Measurements from ENCODE around the gene RANBP3.

The RANBP3 gene

DNA sequence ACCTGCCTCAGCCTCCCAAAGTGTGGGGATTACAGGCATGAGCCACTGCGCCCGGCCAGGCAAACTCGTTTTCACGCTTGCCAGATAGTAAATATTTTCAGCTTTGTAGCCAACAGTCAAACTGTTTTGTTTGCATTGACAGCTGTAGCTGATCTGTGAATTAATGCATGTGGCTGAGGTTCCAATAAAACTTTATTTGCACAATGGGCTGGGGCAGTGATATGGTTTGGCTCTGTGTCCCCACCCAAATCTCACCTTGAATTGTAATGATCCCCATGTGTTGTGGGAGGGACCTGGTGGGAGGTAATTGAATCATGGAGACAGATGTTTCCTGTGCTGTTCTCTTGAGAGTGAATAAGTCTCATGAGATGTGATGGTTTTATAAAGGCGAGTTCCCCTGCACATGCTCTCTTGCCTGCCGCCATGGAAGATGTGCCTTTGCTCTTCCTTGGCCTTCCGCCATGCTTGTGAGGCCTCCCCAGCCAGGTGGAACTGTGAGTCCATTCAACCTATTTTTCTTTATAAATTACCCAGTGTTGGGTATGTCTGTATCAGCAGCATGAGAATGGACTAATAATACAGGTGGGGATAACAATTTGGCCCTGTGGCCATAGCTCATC is 22.4 kb upstream of the RANBP3 start:
- H3K27me3 ChIP-seq (ENCODE audit: insufficient read depth, low read length) = no peaks in the 10 kb centered on the region
- H2AFZ ChIP-seq (ENCODE audit: low read depth, low read length) = no peak overlapping the region
- no peaks in the 10 kb centered on the region for H3K4me1 ChIP-seq (ENCODE audit: insufficient read depth, low read length)
- no peaks in the 10 kb centered on the region for H3K9me3 ChIP-seq (ENCODE audit: low read length)
- no peak overlapping the region for H3K4me3 ChIP-seq (ENCODE audit: low read length)
- peaks cover 79% of the 10 kb centered on the region for H3K36me3 ChIP-seq (ENCODE audit: insufficient read depth, low read length)

DNA sequence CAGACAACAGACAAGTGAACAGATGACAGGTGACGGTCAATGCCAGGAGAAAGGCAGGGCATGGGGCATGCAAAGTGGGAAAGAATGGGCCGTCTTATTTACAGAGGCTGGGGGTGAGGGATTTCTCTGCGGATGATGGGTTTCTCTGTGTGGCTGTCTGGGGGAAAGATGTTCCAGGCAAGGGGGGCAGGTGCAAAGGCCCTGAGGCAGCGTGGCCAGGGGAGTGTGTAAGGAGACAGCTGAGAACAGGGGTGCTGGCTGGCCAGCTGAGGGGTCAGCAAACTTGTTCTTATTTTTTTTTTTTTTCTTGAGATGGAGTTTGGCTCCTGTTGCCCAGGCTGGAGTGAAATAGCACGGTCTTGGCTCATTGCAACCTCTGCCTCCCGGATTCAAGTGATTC is 21.8 kb upstream of the RANBP3 start:
- Histone ChIP-seq H3K27me3 (ENCODE audit: insufficient read depth, low read length) (no peaks in the 10 kb centered on the region), H3K36me3 (ENCODE audit: insufficient read depth, low read length) (peaks cover 76% of the 10 kb centered on the region), H3K4me1 (ENCODE audit: insufficient read depth, low read length) (no peaks in the 10 kb centered on the region), H2AFZ (ENCODE audit: low read depth, low read length) (no peak overlapping the region), H3K4me3 (ENCODE audit: low read length) (no peak overlapping the region), H3K9me3 (ENCODE audit: low read length) (no peaks in the 10 kb centered on the region)

DNA sequence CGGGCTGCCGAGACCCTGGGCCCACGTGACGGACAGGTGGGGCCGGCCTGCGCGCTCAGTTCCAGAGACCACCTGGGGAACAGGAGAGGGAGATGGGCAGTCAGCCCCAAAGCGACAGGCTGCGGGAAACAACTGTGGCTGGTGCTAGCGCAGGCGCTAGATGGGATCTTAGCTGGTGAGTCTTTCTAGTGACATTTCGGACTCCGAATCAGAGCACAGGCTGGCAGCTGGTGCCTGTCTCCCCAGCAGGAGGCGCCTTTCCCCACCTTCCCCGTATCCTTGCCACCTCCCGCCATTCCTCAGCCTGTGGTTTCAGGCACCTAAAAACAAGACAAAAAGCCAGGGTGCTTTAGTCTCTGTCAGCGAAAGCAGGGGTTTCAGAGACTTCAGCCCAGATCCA is 19.4 kb upstream of the RANBP3 start:
- no peaks in the 10 kb centered on the region for H3K9me3 ChIP-seq (ENCODE audit: low read length)
- peaks cover 7% of the 10 kb centered on the region for H3K4me1 ChIP-seq (ENCODE audit: insufficient read depth, low read length)
- no peaks in the 10 kb centered on the region for H3K27me3 ChIP-seq (ENCODE audit: insufficient read depth, low read length)
- H3K36me3 ChIP-seq (ENCODE audit: insufficient read depth, low read length) = peaks cover 70% of the 10 kb centered on the region
- H3K4me3 ChIP-seq (ENCODE audit: low read length) = no peak overlapping the region
- H2AFZ ChIP-seq (ENCODE audit: low read depth, low read length) = no peak overlapping the region

DNA sequence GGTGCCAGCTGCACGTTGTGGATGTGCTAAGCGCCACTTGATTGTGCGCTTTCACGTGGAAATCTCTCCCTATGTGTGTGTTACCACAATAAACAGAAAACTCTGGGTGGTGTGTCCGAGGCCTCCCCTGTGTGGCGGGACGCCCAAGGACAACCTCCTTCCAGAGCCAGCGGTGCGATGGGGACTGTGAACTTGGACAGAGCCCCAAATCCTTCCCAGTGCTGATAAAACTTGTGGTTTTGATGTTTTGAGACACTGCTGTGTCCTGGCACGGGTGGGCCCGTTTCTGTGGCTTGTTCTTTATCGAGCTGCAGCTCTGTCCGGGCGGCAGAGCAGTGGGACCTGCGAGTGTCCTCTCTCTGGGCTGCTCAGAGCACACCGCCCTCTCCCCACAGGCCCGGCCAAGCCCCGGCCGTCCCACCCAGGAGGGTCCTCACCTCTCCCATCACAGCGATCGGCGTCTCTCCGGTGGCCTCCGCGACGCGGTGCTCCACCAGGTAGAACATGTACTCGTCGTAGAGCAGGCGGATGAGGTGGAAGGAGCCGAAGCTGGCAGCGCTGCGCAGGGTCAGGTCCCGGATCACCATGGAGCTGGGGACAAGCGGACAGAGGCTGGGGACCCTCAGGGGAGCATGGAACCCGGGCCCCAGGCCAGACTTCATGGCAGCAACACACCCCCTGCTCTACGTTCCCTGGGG is 18.8 kb upstream of the RANBP3 start:
- Histone ChIP-seq H2AFZ (ENCODE audit: low read depth, low read length) (no peak overlapping the region), H3K4me3 (ENCODE audit: low read length) (no peak overlapping the region), H3K9me3 (ENCODE audit: low read length) (no peaks in the 10 kb centered on the region), H3K36me3 (ENCODE audit: insufficient read depth, low read length) (peaks cover 64% of the 10 kb centered on the region), H3K27me3 (ENCODE audit: insufficient read depth, low read length) (no peaks in the 10 kb centered on the region), H3K4me1 (ENCODE audit: insufficient read depth, low read length) (peaks cover 7% of the 10 kb centered on the region)

DNA sequence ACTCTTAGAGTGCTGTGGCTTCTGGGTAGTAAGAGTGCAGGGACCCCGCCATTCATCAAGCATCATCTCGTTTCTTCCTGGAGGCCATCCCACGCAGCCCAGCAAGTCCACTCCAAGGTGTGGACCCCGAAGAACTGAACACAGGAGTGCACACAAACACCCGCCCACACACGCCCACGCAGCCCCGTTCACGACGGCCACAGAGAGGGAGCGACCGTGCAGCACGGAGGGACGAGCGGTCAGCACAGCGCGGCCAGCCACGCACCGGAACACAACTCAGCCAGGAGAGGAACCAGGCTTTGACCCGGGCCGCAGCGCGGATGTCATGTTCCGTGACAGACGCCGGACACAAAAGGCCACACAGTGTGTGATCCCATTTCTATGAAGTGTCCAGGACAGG is 18.2 kb upstream of the RANBP3 start:
- peaks cover 7% of the 10 kb centered on the region for H3K4me1 ChIP-seq (ENCODE audit: insufficient read depth, low read length)
- H2AFZ ChIP-seq (ENCODE audit: low read depth, low read length) = no peak overlapping the region
- no peak overlapping the region for H3K4me3 ChIP-seq (ENCODE audit: low read length)
- H3K27me3 ChIP-seq (ENCODE audit: insufficient read depth, low read length) = no peaks in the 10 kb centered on the region
- peaks cover 61% of the 10 kb centered on the region for H3K36me3 ChIP-seq (ENCODE audit: insufficient read depth, low read length)
- no peaks in the 10 kb centered on the region for H3K9me3 ChIP-seq (ENCODE audit: low read length)

DNA sequence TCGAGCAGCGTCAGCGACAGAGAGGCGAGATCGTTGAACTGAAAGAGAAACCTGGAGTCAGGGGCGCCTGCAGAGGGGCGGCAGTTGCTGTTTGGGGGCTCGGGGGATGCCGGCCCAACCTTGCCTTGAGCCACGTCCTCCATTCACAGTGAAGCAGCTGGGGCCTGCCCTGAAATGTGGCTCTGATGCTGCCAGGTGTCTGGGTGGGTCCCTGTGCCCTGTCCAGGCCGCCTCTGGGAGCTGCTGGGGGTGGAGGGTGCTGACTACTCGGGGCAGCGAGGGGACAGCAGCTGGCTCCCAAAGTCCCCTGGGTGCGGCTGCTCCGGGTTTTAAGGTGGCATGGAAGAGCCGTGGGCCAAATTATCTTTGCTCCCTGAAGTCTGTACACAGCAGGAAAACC is 17.7 kb upstream of the RANBP3 start:
- no peak overlapping the region for H3K4me3 ChIP-seq (ENCODE audit: low read length)
- H3K9me3 ChIP-seq (ENCODE audit: low read length) = no peaks in the 10 kb centered on the region
- H3K36me3 ChIP-seq (ENCODE audit: insufficient read depth, low read length) = peaks cover 58% of the 10 kb centered on the region
- H3K27me3 ChIP-seq (ENCODE audit: insufficient read depth, low read length) = no peaks in the 10 kb centered on the region
- peaks cover 7% of the 10 kb centered on the region for H3K4me1 ChIP-seq (ENCODE audit: insufficient read depth, low read length)
- no peak overlapping the region for H2AFZ ChIP-seq (ENCODE audit: low read depth, low read length)

DNA sequence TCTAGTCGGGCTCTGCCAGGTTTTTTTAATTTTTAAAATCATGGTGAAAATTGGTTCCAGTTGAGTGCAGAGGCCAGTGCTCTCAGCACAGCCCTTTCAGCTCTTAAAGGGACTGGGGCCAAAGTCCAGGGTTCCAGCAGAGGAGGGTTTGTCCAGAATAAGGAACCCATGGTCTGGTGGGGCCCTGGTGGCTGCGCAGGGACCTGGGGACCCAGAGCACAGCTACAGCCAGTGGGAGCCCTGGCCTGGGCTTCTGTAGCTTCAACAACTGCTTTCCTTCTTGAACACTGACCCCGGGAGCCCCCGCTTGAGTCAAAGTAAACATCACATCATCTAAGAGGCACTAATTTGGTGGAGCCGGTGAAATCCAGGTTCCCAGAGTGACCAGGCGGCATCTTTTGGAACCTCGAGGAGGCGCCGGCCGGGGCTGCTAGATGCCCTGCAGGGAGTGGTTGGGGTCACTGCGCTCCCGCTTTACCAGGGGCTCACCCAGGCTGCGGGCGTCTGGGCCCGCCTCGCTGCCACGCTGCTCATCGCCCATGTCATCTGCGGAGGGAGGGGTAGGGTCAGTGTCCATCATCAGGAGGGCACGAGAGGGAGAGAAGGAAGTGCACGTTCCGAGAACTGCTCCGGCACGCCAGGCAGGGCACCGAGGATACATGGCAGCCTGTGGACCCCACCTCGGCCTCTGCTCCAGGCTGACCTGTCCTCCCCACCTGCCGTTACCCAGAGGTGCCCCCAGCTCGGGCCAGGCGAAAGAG is 16.6 kb upstream of the RANBP3 start:
- Histone ChIP-seq H2AFZ (ENCODE audit: low read depth, low read length) (no peak overlapping the region), H3K9me3 (ENCODE audit: low read length) (no peaks in the 10 kb centered on the region), H3K4me3 (ENCODE audit: low read length) (no peak overlapping the region), H3K27me3 (ENCODE audit: insufficient read depth, low read length) (no peaks in the 10 kb centered on the region), H3K4me1 (ENCODE audit: insufficient read depth, low read length) (peaks cover 7% of the 10 kb centered on the region), H3K36me3 (ENCODE audit: insufficient read depth, low read length) (peaks cover 48% of the 10 kb centered on the region)

DNA sequence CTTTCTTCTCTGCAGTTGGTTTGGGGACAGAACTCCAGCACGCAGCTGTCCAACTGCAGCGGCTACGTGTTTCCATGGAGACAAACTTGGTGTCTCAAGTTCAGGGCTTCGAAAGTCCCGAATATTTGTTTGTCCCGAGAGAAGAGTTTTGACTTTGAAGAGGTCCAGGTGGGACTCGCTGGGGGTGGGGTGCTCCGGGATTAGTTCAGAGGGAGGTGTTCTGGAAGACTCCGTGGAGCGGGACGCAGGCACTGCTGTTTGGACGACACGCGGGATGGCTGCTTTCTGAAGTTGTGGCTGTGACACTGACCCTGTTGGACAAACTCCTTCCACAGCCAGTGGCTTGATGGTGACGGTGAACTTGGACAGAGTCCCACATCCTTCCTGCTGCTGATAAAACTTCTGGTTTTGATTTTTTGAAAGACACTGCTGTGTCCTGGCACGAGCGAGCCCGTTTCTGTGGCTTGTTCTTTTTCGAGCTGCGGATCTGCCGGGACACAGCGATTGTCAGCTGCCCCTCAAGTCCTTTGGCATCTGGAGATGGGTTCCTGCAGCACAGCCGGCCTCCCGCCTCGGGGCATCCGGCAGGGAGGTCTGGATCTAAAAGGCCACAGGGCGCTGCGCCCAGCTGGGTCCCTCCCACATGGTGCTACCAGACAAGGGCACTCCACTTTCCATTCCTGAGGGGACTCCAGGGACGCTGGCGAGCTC is 15.9 kb upstream of the RANBP3 start:
- no peak overlapping the region for H2AFZ ChIP-seq (ENCODE audit: low read depth, low read length)
- H3K36me3 ChIP-seq (ENCODE audit: insufficient read depth, low read length) = peaks cover 43% of the 10 kb centered on the region
- no peak overlapping the region for H3K4me3 ChIP-seq (ENCODE audit: low read length)
- H3K4me1 ChIP-seq (ENCODE audit: insufficient read depth, low read length) = peaks cover 7% of the 10 kb centered on the region
- H3K9me3 ChIP-seq (ENCODE audit: low read length) = no peaks in the 10 kb centered on the region
- H3K27me3 ChIP-seq (ENCODE audit: insufficient read depth, low read length) = no peaks in the 10 kb centered on the region

DNA sequence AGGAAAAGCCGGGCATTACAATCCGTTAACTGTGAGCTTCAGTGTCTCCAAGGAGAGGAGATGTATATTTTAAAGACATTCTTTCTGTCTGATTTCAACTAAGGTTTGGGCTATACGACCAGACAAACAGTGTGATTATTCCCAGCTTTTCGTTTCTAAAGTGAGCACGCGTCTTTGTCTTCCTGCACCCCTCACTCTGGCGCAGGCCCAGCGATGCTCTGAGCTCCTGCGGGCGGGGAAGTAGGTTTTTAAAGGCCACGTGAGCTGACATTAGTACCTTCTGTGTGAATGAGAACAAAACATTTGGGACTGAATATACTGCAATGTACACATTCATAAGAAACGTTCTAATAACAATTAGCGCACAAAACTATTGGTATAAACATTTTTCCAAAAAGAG is 15.3 kb upstream of the RANBP3 start:
- no peaks in the 10 kb centered on the region for H3K27me3 ChIP-seq (ENCODE audit: insufficient read depth, low read length)
- H3K4me1 ChIP-seq (ENCODE audit: insufficient read depth, low read length) = peaks cover 7% of the 10 kb centered on the region
- H2AFZ ChIP-seq (ENCODE audit: low read depth, low read length) = no peak overlapping the region
- H3K9me3 ChIP-seq (ENCODE audit: low read length) = no peaks in the 10 kb centered on the region
- no peak overlapping the region for H3K4me3 ChIP-seq (ENCODE audit: low read length)
- peaks cover 40% of the 10 kb centered on the region for H3K36me3 ChIP-seq (ENCODE audit: insufficient read depth, low read length)

DNA sequence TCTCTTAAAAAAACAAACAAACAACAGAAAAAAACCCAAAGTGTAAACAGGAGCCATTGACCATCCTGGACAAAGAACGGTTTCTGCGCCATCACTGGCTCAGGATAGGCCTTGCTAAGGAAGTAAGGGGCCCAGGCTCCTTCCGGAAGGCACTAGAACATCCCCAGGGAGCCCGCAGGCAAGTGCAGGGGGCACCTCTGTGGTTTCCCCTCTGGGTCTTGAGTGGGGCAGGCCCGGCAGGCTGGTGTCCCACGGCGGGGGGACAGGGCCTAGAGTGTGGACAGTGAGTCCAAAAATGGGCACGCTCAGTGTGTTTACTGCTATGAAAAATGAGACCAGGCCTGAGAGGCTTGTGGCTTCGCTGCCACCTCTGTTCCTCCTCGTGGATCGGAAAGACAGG is 14.8 kb upstream of the RANBP3 start:
- Histone ChIP-seq H3K9me3 (ENCODE audit: low read length) (no peaks in the 10 kb centered on the region), H3K4me3 (ENCODE audit: low read length) (no peak overlapping the region), H3K4me1 (ENCODE audit: insufficient read depth, low read length) (peaks cover 7% of the 10 kb centered on the region), H3K36me3 (ENCODE audit: insufficient read depth, low read length) (peaks cover 40% of the 10 kb centered on the region), H2AFZ (ENCODE audit: low read depth, low read length) (no peak overlapping the region), H3K27me3 (ENCODE audit: insufficient read depth, low read length) (no peaks in the 10 kb centered on the region)

DNA sequence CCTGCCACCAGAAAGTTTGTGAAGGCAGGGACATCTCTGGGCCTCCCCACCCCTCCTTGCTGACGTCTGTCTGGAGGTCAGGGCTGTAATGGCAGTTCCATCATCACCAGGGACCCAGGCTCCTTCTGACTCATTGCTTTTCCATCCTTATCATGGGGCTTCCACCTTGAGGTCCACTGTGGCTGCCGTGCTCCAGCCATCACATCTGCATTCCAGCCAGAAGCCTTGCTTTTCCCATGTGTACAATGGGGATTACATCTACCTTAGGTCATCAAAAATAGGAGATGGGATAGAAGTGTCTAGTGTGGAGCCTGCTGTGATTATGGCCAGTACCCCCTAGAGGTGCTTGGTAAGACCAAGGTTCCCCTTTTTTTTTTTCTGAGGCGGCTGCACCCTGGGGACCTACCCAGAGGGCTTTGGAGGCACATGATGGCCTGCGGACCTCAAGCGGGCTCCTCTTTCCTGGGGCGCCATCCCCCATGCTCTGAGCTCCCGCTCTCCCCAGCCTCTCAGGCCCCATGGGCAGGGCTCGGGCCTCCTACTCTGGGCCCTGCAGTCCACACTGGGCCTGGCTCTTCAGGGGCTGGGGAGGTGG is 13.4 kb upstream of the RANBP3 start:
- Histone ChIP-seq H3K4me3 (ENCODE audit: low read length) (no peak overlapping the region), H3K36me3 (ENCODE audit: insufficient read depth, low read length) (peaks cover 29% of the 10 kb centered on the region), H2AFZ (ENCODE audit: low read depth, low read length) (no peak overlapping the region), H3K27me3 (ENCODE audit: insufficient read depth, low read length) (no peaks in the 10 kb centered on the region), H3K4me1 (ENCODE audit: insufficient read depth, low read length) (peaks cover 7% of the 10 kb centered on the region), H3K9me3 (ENCODE audit: low read length) (no peaks in the 10 kb centered on the region)

DNA sequence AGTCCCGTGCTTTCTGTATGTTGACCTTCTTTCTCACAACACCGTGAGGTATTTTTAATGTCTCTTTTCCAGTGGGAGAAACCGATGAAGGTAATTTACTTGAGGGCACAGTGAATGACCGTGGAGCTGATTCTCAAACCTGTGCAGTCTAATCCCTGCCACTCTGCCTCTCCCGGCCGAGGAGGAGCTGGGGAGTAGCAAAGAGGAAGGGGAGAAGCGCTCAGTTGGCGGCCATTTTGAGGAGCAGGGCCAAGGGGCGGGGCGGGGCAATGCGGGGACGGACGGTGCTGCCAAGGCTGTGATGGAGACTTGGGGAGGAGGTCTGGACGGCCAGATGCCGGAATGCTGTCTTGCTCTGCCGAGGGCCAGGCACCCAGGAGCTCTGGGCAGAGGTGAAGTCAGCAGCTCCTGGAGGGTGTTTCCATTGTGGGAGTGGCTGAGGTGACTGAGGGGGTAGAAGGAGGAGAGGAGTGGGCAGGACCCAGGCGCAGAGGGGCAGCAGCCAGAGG is 12.4 kb upstream of the RANBP3 start:
- Histone ChIP-seq H3K4me3 (ENCODE audit: low read length) (no peak overlapping the region), H3K9me3 (ENCODE audit: low read length) (no peaks in the 10 kb centered on the region), H3K36me3 (ENCODE audit: insufficient read depth, low read length) (peaks cover 21% of the 10 kb centered on the region), H3K4me1 (ENCODE audit: insufficient read depth, low read length) (peaks cover 7% of the 10 kb centered on the region), H3K27me3 (ENCODE audit: insufficient read depth, low read length) (no peaks in the 10 kb centered on the region), H2AFZ (ENCODE audit: low read depth, low read length) (no peak overlapping the region)

Measured in neuron (in vitro differentiated cells).